Ovary (tissue), 9 donors: ENCODE data around the gene BLID. TPM values are rescaled to one million over a fixed set of nuclear protein-coding genes. Genes with fewer than 3 reads are reported as not detected.

Source experiments
- DNase-seq, 5 donors: peaks; one replicate each; pipeline ENCODE4 v3.0.0-alpha.2; 2019 to 2020
- H3K27ac ChIP-seq, 2 donors: fragments of 200-600 bp; one replicate each; pipeline versions ENCODE4 v1.5.1 to v1.8.0; 2019 to 2022
- H3K27me3 ChIP-seq: fragments of 200-600 bp; one replicate; pipeline ENCODE4 v1.8.0; 2022
- H3K36me3 ChIP-seq: fragments of 200-600 bp; sonication (generic); one replicate; pipeline ENCODE4 v1.5.1; 2019
- H3K4me1 ChIP-seq: one replicate; pipeline ENCODE4 v1.8.1; 2013; ENCODE audit warnings: mild to moderate bottlenecking, moderate library complexity; ENCODE audit not compliant: insufficient read depth
- H3K4me3 ChIP-seq: fragments of 200-600 bp; sonication (generic); one replicate; pipeline ENCODE4 v1.5.1; 2017
- H3K9me3 ChIP-seq, 2 donors: fragments of 200-600 bp in 1 of 2; sonication (generic) in 1 of 2; one replicate each; pipeline versions ENCODE4 v1.5.1 to v1.8.1; 2013 to 2019; ENCODE audit warnings: mild to moderate bottlenecking in 1 of 2, moderate library complexity in 1 of 2
- EP300 ChIP-seq: sonication (generic); formaldehyde crosslinking; IDR thresholded peaks from one replicate; pipeline ENCODE4 v1.6.1; 2017; ENCODE audit warnings: antibody characterized with exemption
- POLR2A ChIP-seq: fragments of 450-650 bp; IDR thresholded peaks from one replicate; pipeline ENCODE4 v1.6.1; 2017; ENCODE audit warnings: antibody characterized with exemption, mild to moderate bottlenecking, moderate library complexity
- WGBS, 3 donors: extraction: QIAGEN DNeasy Blood & Tissue Kit in 1 of 3; methylation state at CpG; one replicate each; pipeline versions ENCODE4 v1.1.5 to v1.1.7; 2013 to 2017; 5-methylcytosine and 5-hydroxymethylcytosine counted together
- intact Hi-C, 4 donors: fragments of 100-400 bp; cut with DNase I; formaldehyde crosslinking; loops; one replicate each; pipeline versions ENCODE4 v1.11.0 to v1.15.1; 2022 to 2023
- polyA plus RNA-seq, 2 donors: library from polyadenylated mRNA; stranded (reverse); fragments of 200-250 nt in 1 of 2; fragments of 350-450 nt in 1 of 2; fragmentation: Illumina TruSeq in 1 of 2; extraction: RNeasy Lipid Tissue Mini Kit (QIAGEN cat#74804) in 1 of 2; gene quantifications; one replicate each; pipeline ENCODE4 v1.2.3, GENCODE V29; 2013 to 2014
- total RNA-seq, 7 donors: library from RNA; depleted of rRNA in 2 of 7; stranded (reverse); fragments of >200 nt in 2 of 7; fragmentation: NEBNext Ultra II Directional in 3 of 7; extraction: Animal tissue kit (Norgen Biotek cat#: 25700) in 3 of 7; gene quantifications; one replicate each; pipeline versions ENCODE4 v1.1.0 to v1.2.4, GENCODE V29; 2016 to 2023
- TF ChIP-seq, protein P1 (sequence below), 3 donors: fragments of 450-650 bp in 2 of 3; fragments of 200-600 bp in 1 of 3; IDR thresholded peaks; one replicate each; pipeline versions ENCODE4 v1.5.1 to v1.8.0; 2016 to 2022; ENCODE audit warnings: antibody characterized with exemption in 3 of 3, mild to moderate bottlenecking in 1 of 3
- donor health status: DM: no; HTN: no; CAD: no; lungs with moderate emphysema.
- donor health status: DM: no; HTN: no; CAD: no.
- donor health status: Bipolar disorder and iron deficiency.
- donor health status: DM: yes; HTN: yes; CAD: no.
- donor health status: DM: no; HTN: no; CAD: no.
- donor health status: DM: yes; HTN: yes; CAD: no.

The BLID gene
- total and polyA plus RNA-seq, 9 donors: 0.32 to 13.2 (median 3.7) TPM; not detected in 1

DNA sequence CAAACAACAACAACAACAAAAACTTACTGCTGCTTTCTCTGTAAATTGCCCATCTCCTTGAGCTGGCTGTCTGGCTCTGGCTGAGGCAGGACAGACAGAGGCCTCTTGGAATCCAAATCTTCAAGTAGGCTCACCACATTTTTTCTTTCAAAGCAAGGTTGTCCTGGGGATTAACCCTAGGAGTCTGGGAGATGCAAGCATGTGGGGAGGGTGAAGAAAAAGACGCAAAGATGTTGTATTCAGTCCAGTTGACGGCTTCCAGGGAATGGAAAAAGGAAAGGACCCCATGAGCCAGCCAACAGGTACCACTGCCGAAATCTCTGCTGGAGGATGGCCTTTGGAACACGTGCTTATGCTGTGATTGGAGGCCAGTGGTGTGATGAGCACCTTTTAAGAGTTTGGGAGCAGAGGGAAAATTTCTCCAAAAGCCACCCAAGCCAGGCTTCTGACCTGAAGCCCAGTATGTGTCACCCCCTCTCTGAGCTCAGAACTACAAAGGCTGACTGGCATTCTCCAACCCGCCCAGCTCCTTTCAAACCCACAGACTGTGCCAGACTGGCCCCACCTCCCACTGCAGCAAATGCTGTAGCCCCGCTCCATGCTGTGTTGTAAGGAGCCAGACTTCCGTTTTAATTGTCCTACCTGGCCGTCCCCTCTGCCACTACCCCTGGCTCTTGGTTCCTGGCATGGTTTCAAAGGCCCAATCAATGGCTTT lies 10.8 kb downstream of the BLID start:
- H3K4me1 ChIP-seq: no peaks in the 10 kb centered on the region
- intact Hi-C loops: loop anchor here in 1 of 4 donors (10.0 kb wide), 1 partner anchor 380 kb away; no protein-coding TSS in a partner anchor
- H3K9me3 ChIP-seq: no peaks in the 10 kb centered on the region
- TF ChIP-seq EP300 (no peak), POLR2A (no peak)
- TF ChIP-seq, protein P1, sequence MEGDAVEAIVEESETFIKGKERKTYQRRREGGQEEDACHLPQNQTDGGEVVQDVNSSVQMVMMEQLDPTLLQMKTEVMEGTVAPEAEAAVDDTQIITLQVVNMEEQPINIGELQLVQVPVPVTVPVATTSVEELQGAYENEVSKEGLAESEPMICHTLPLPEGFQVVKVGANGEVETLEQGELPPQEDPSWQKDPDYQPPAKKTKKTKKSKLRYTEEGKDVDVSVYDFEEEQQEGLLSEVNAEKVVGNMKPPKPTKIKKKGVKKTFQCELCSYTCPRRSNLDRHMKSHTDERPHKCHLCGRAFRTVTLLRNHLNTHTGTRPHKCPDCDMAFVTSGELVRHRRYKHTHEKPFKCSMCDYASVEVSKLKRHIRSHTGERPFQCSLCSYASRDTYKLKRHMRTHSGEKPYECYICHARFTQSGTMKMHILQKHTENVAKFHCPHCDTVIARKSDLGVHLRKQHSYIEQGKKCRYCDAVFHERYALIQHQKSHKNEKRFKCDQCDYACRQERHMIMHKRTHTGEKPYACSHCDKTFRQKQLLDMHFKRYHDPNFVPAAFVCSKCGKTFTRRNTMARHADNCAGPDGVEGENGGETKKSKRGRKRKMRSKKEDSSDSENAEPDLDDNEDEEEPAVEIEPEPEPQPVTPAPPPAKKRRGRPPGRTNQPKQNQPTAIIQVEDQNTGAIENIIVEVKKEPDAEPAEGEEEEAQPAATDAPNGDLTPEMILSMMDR (IDR thresholded peaks at IDR 0.05): no peak
- no peak for DNase-seq
- no peak overlapping the region for H3K27ac ChIP-seq
- H3K4me3 ChIP-seq: no peak overlapping the region
- no peaks in the 10 kb centered on the region for H3K36me3 ChIP-seq
- H3K27me3 ChIP-seq: no peaks in the 10 kb centered on the region
- WGBS, 3 donors: 86 to 95% (median 93%) methylated on average over 8 of the region's 8 CpGs

DNA sequence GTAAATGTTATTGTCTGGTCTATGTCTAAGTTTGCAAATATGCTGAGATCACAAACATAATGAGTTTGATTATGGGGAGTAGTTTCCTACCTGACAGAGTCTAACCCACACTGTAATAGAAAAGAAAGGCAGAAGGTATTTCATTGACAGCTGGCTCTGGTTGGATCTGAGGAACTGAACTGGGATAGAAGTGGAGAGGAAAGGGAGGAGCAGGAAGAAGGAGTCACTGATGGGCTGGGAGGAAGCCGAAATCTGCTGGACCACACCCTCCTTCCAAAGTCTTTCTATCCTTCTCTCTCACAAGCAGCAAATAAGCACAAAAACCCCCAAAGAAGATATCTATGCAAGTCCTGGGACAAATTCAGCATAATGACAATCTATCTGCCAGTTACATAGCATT lies 11.7 kb downstream of the BLID start:
- DNase-seq: no peak
- intact Hi-C loops: loop anchor here in 3 of 4 donors (5.0 to 10.0 kb wide), 6 partner anchors 53 to 447 kb away; no protein-coding TSS in a partner anchor
- no peaks in the 10 kb centered on the region for H3K27me3 ChIP-seq
- TF ChIP-seq POLR2A (no peak), EP300 (no peak)
- TF ChIP-seq, protein P1 (IDR thresholded peaks at IDR 0.05): no peak
- no peaks in the 10 kb centered on the region for H3K36me3 ChIP-seq
- no peak overlapping the region for H3K4me3 ChIP-seq
- no peaks in the 10 kb centered on the region for H3K4me1 ChIP-seq
- H3K9me3 ChIP-seq: no peaks in the 10 kb centered on the region
- peak overlapping the region in 1 of 2 donors; percentile 22 for H3K27ac ChIP-seq
- 61 to 66% (median 65%) methylated on average over 1 of the region's 1 CpG for WGBS, 3 donors

DNA sequence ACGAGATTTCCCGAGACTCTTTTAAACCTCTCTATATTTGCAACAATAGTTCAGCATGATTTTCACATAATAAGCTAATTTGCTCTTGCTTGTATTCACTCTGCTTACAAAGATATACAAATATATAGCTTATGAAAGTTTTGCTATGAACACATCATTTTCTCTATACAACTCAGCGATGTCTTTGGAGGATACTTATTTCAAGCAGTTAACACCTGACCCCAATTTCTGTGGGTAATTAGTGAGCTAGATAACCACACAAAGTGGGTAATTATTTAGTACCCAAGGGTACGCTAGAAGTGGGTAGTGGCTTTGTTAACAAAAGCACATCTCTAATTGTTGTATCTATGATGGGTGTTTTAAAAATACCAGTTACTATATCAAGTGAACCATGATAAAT lies 12.3 kb downstream of the BLID start:
- H3K9me3 ChIP-seq: no peaks in the 10 kb centered on the region
- H3K27ac ChIP-seq: peak overlapping the region in 1 of 2 donors; percentile 93
- no peak for DNase-seq
- no peak for TF ChIP-seq EP300
- TF ChIP-seq, protein P1 (IDR thresholded peaks at IDR 0.05): no peak
- no peak for TF ChIP-seq POLR2A
- no peak overlapping the region for H3K4me3 ChIP-seq
- intact Hi-C loops: loop anchor here in 3 of 4 donors (5.0 to 10.0 kb wide), 6 partner anchors 54 to 446 kb away; no protein-coding TSS in a partner anchor
- H3K27me3 ChIP-seq: no peaks in the 10 kb centered on the region
- WGBS, 3 donors: 91 to 96% (median 95%) methylated on average over 4 of the region's 4 CpGs
- no peaks in the 10 kb centered on the region for H3K36me3 ChIP-seq
- H3K4me1 ChIP-seq: no peaks in the 10 kb centered on the region

DNA sequence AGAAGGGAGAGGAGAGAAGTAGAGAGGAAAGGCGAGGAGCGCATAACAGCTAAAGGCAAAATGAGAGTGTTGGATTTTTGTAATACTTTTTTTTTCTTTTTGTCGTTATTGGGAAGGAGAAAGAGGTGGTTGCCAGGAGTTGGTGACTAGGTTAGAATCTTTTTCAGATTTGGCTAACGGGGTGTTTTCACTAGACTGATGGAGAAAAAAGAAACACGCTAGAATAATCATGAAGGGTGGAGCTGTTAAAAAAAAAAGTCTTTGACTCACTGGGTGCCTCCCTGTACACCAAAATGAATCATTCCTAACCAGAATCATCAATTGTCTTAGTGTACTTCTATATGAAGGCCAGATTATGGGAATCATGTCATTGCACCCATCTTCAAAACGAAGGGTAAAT lies 12.7 kb downstream of the BLID start:
- intact Hi-C loops: loop anchor here in 3 of 4 donors (5.0 to 10.0 kb wide), 6 partner anchors 54 to 446 kb away; no protein-coding TSS in a partner anchor
- Histone ChIP-seq H3K9me3 (no peaks in the 10 kb centered on the region), H3K4me1 (no peaks in the 10 kb centered on the region), H3K27me3 (no peaks in the 10 kb centered on the region), H3K27ac (peak overlapping the region in 1 of 2 donors; percentile 93), H3K4me3 (no peak overlapping the region), H3K36me3 (no peaks in the 10 kb centered on the region)
- WGBS, 3 donors: 68 to 76% (median 73%) methylated on average over 6 of the region's 6 CpGs
- TF ChIP-seq, protein P1 (IDR thresholded peaks at IDR 0.05): no peak
- TF ChIP-seq EP300 (no peak), POLR2A (no peak)
- DNase-seq: no peak
